Chondrocyte (in vitro differentiated cells): ENCODE results near the gene SMG5. TPM values are rescaled to one million over a fixed set of nuclear protein-coding genes. Genes with fewer than 3 reads are reported as not detected.

ENCODE experiments used
- DNase-seq: peaks from one replicate; pipeline ENCODE4 v3.0.0; 2021; ENCODE audit warnings: mixed read lengths, low spot score
- H3K27ac Mint-ChIP-seq: one replicate; pipeline ENCODE4 v1.8.0; 2021; ENCODE audit warnings: mild to moderate bottlenecking, moderate library complexity, mixed read lengths; ENCODE audit not compliant: unreplicated experiment
- H3K27me3 Mint-ChIP-seq: 2 replicates; pipeline ENCODE4 v1.8.0; 2021; ENCODE audit warnings: low read depth, mixed read lengths
- H3K36me3 Mint-ChIP-seq: 2 replicates; pipeline ENCODE4 v1.8.0; 2021; ENCODE audit warnings: low read depth, mixed read lengths
- H3K4me1 Mint-ChIP-seq: 2 replicates; pipeline ENCODE4 v1.8.0; 2021; ENCODE audit warnings: low read depth, mild to moderate bottlenecking, mixed read lengths
- H3K4me3 Mint-ChIP-seq: one replicate; pipeline ENCODE4 v1.8.0; 2021; ENCODE audit warnings: mild to moderate bottlenecking, moderate library complexity, mixed read lengths; ENCODE audit not compliant: unreplicated experiment
- H3K9me3 Mint-ChIP-seq: 2 replicates; pipeline ENCODE4 v1.8.0; 2021; ENCODE audit warnings: low read depth, mixed read lengths
- total RNA-seq: library from RNA; stranded (reverse); gene quantifications from 3 replicates; pipeline ENCODE4 v1.2.1, GENCODE V29; 2021
- TF ChIP-seq, protein P1 (sequence below): fragments of 200-600 bp; sonication (generic); IDR thresholded peaks from 2 replicates; pipeline ENCODE4 v1.5.0; 2021; ENCODE audit warnings: antibody characterized with exemption, mild to moderate bottlenecking, moderate library complexity

SMG5 gene
- total RNA-seq, 1 donor from 2014 or later: 73.5 TPM

DNA sequence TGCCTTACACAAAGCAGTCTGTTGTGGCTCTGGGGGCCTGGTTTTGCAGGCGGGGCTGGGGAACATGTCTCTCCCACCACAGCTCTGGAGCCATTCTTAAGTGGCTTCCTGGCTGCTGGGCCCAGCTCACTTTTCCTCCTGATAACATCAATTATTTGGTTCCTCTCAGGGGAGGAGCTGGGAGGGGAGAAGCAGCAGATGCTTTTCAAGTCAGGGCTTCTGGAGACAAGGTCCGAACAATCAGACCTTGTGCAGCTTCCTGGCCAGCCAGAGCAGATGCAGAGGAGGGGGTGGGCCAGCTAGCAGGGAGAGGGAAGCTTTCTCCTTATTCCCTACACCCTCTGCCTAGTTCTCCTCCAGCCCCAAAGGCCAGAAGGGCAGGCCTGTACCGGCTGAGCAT, 31.1 kb downstream of the SMG5 start:
- no peaks in the 10 kb centered on the region for H3K9me3 Mint-ChIP-seq
- no peaks in the 10 kb centered on the region for H3K4me1 Mint-ChIP-seq
- no peak overlapping the region for H3K27ac Mint-ChIP-seq
- no peak for DNase-seq
- H3K36me3 Mint-ChIP-seq: peaks cover 27% of the 10 kb centered on the region
- TF ChIP-seq, protein P1, sequence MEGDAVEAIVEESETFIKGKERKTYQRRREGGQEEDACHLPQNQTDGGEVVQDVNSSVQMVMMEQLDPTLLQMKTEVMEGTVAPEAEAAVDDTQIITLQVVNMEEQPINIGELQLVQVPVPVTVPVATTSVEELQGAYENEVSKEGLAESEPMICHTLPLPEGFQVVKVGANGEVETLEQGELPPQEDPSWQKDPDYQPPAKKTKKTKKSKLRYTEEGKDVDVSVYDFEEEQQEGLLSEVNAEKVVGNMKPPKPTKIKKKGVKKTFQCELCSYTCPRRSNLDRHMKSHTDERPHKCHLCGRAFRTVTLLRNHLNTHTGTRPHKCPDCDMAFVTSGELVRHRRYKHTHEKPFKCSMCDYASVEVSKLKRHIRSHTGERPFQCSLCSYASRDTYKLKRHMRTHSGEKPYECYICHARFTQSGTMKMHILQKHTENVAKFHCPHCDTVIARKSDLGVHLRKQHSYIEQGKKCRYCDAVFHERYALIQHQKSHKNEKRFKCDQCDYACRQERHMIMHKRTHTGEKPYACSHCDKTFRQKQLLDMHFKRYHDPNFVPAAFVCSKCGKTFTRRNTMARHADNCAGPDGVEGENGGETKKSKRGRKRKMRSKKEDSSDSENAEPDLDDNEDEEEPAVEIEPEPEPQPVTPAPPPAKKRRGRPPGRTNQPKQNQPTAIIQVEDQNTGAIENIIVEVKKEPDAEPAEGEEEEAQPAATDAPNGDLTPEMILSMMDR: no peak
- no peak overlapping the region for H3K4me3 Mint-ChIP-seq
- H3K27me3 Mint-ChIP-seq: no peaks in the 10 kb centered on the region

DNA sequence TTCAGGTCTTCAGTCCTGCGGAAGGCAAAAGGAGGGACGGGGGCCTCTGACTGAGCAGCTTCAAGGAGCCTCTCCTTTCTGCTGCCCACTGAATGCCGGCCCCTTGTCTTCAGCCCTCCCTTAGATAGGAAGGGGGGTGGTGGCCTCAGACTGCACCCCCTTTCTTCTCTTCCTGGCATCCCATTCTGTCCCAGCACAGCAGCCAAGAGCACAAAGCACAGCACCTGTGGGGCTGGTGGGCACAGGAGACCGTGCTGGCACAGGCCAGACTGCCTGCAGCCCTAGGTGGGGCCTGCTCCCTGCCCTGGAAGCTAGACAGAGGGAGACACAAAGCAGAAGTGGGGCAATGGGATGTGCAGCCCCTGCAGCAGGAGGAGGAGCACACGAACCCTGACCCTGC, 33.0 kb downstream of the SMG5 start:
- Mint-ChIP-seq H3K4me1 (no peaks in the 10 kb centered on the region), H3K27me3 (no peaks in the 10 kb centered on the region), H3K27ac (no peak overlapping the region), H3K36me3 (peaks cover 23% of the 10 kb centered on the region), H3K4me3 (no peak overlapping the region), H3K9me3 (no peaks in the 10 kb centered on the region)
- DNase-seq: no peak
- TF ChIP-seq, protein P1: no peak

DNA sequence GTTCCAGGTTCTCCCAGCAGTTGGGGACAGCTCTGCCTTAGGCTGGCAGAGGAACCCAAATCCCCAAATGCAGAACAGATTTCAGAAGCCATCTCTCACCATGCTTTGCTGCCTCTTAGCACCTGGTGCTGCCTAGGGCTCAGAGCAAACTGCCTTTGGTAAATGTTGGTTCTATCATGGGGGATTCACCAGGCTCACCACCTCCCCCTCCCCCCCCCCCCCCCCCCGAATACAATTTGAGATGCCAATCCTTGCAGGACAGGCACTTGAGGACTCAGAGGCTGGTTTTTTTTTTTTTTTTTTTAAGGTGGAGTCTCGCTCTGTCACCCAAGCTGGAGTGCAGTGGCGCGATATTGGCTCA, 34.3 kb downstream of the SMG5 start:
- Mint-ChIP-seq H3K4me3 (no peak overlapping the region), H3K27me3 (no peaks in the 10 kb centered on the region), H3K9me3 (no peaks in the 10 kb centered on the region), H3K36me3 (peaks cover 14% of the 10 kb centered on the region), H3K4me1 (no peaks in the 10 kb centered on the region), H3K27ac (peak overlapping the region; percentile 12)
- DNase-seq: no peak
- TF ChIP-seq, protein P1: no peak

DNA sequence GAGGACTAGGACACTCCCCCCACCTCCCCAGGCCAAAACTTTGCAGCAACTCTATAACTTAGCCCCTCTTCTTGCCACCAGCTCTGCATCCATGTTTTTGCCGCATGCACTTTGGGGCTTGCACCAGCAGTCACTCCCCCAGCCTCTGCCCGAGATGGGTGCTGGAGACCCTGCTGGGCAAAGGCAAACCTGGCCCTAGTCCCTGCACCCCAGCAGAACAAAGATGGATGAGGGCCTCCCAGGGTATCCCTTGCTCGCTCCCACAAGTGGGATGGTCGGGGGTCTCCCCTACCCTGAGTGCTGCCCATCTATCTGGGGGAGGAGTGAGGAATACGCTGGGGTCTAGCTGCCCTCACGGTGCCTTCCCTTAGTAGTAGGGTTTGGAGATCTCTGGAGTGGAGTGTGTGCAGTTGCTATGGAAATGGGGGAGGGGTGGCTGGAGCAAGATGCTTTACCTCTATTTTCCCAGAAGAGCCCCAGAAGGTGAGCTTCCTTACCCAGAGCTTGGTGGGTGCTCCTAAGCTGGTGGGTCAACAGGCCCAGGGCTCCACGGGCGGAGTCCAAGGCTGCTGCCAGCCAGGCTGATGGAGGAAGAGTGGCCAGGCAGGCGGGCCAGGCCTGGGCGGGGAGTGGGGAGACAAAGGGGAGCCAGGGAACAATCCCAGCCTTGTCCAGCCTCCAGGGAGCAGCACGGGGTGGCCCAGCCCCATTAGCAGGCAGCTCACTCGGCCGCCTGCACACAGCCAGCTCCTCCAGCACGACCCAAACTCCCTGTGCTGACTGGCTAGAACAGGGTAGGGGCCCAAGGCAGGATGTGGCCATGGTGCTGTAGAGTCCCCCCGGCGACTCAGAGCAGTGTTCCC, 34.9 kb downstream of the SMG5 start, which contains the start of gene PAQR6:
TSS of gene PAQR6 (minus strand) at position 597 of the 863 bp plus-strand sequence. CDS start 1,325 bp downstream, outside the sequence.
- H3K4me3 Mint-ChIP-seq: no peak within 1 kb of the TSS
- TF ChIP-seq, protein P1: no peak
- no peaks in the 10 kb centered on the region for H3K27me3 Mint-ChIP-seq
- no peak for DNase-seq
- H3K27ac Mint-ChIP-seq: peak within 1 kb of the TSS; percentile 12
- H3K4me1 Mint-ChIP-seq: no peaks in the 10 kb centered on the region
- no peaks in the 10 kb centered on the region for H3K9me3 Mint-ChIP-seq
- H3K36me3 Mint-ChIP-seq: peaks cover 8% of the 10 kb centered on the region

DNA sequence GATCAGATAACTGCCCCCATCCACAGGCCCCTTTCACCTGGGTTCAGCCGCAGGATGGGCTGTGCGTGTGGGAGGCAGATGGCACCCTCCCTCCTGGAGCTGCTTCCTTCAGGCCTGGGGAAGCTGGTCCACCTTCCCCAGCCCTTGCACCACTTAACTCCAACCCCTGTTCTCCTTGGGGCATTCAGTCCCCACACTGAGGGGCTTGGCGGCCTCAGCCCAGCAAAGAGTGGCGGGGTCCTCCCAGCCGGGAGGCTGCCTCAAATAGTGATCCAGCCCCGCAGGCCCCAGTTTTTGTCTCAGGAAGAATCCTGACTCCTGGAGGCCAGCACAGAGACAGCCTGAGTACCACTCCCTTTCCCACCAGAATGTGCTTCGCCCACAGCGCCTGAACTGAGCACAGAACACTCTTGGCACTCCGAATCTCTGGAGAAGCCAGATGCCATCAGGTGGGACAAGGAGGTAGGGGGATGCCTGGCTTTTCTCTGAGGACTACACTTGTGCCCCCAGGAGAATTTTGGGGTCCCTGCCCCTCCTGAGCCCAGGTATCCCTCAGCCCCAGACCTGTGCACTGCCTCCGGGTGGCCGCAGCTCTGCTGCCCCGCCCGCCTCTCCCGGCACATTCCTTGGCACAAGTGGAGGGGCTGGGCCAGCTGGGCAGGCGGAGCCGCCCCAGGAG, 35.7 kb downstream of the SMG5 start:
- Mint-ChIP-seq H3K27me3 (no peaks in the 10 kb centered on the region), H3K4me3 (no peak overlapping the region), H3K27ac (no peak overlapping the region), H3K36me3 (peaks cover 6% of the 10 kb centered on the region), H3K4me1 (peaks cover 3% of the 10 kb centered on the region), H3K9me3 (no peaks in the 10 kb centered on the region)
- no peak for DNase-seq
- TF ChIP-seq, protein P1: no peak
